ENCODE results near the gene NT5E.

- peak; percentile 76 for TF ChIP-seq CTCF (tag by site-specific recombination; IDR thresholded peaks at IDR 0.05)
- no peak for TF ChIP-seq ZNF792 (tag by site-specific recombination; IDR thresholded peaks at IDR 0.05)
- TF ChIP-seq ZNF560 (tag by site-specific recombination; IDR thresholded peaks at IDR 0.05; ENCODE audit: borderline replicate concordance), result no peak
- peak; percentile 41; the same call in 1 of the 2 replicates for TF ChIP-seq KLF9 (tag by site-specific recombination; IDR thresholded peaks at IDR 0.05; ENCODE audit: low read depth)
- TF ChIP-seq RBAK (tag by site-specific recombination; IDR thresholded peaks at IDR 0.05), result no peak
- TF ChIP-seq ZNF747 (tag by site-specific recombination; IDR thresholded peaks at IDR 0.05), result no peak
- no peak for TF ChIP-seq ZNF645 (tag by site-specific recombination; IDR thresholded peaks at IDR 0.05)
- TF ChIP-seq ZNF416 (tag by site-specific recombination; IDR thresholded peaks at IDR 0.05), result no peak
- no peak for TF ChIP-seq ZNF513 (tag by site-specific recombination; IDR thresholded peaks at IDR 0.05)
- no peak for TF ChIP-seq ZNF629 (tag by site-specific recombination; IDR thresholded peaks at IDR 0.05)
- TF ChIP-seq ZNF155 (tag by site-specific recombination; IDR thresholded peaks at IDR 0.05), result no peak
- TF ChIP-seq REST (tag by site-specific recombination; IDR thresholded peaks at IDR 0.05), result no peak
- no peak for TF ChIP-seq ZSCAN18 (tag by site-specific recombination; IDR thresholded peaks at IDR 0.05)
These were observed 33.2 kb downstream of the NT5E start for GRCh38 chr6:85482905-85483700.
